GM12878 (cell line): Measurements from ENCODE around the gene ARHGEF1. TPM values are rescaled to one million over a fixed set of nuclear protein-coding genes. Genes with fewer than 3 reads are reported as not detected.

Source experiments
- ATAC-seq: fragments of 200-7000 bp; cut with Tn5 transposase; 3 replicates; pipeline ENCODE4 v1.9.1; 2020; ENCODE audit warnings: mild to moderate bottlenecking, moderate library complexity
- BruUV-seq: library from RNA; stranded (reverse); fragments of 400-500 nt; replicated peaks from 2 replicates; lab custom pipeline; 2021; lab: Mats Ljungman, UMichigan
- CTCF ChIA-PET: fragments of 300-600 bp; sonication (Branson Sonifier 250); formaldehyde crosslinking; extraction: SDS; loops from one replicate; lab custom pipeline; 2021; ENCODE audit warnings: inconsistent platforms; lab: Yijun Ruan, JAX
- POLR2A ChIA-PET: fragments of 350-600 bp; formaldehyde crosslinking; extraction: SDS; loops from one replicate; lab custom pipeline; 2021; ENCODE audit warnings: inconsistent platforms; lab: Charles Lee
- RAD21 ChIA-PET: fragments of 300-600 bp; sonication (Branson Sonifier 250); formaldehyde crosslinking; loops from one replicate; lab custom pipeline; 2023; ENCODE audit warnings: antibody characterized with exemption; ENCODE audit not compliant: unreplicated experiment; lab: Charles Lee
- SMC1A ChIA-PET: fragments of 300-600 bp; sonication (Branson Sonifier 250); formaldehyde crosslinking; loops from one replicate; lab custom pipeline; 2023; ENCODE audit not compliant: unreplicated experiment, uncharacterized antibody; lab: Charles Lee
- DNase-seq: peaks from one replicate; pipeline ENCODE4 v3.0.0-alpha.2; 2011; ENCODE audit warnings: low read depth, low spot score
- FAIRE-seq: peaks from 3 replicates; lab custom pipeline; 2011; peaks lifted over from hg19 to GRCh38; lab: Jason Lieb, UNC
- H2AFZ ChIP-seq: 2 replicates; pipeline ENCODE4 v1.6.0; 2011; ENCODE audit warnings: low read depth, low read length, control low read depth; ENCODE audit not compliant: control insufficient read depth
- H3K27ac ChIP-seq: 2 replicates; pipeline ENCODE4 v1.5.1; 2011; ENCODE audit warnings: control low read depth; ENCODE audit not compliant: control insufficient read depth, insufficient read depth
- H3K27me3 ChIP-seq, 2 experiments: replicated peaks in 1 of 2; 2 replicates each; pipeline versions ENCODE4 v1.6.0 to v1.6.1; 2011; ENCODE audit warnings: low read length in 1 of 2; ENCODE audit not compliant: control insufficient read depth in 2 of 2, insufficient read depth in 2 of 2
- H3K36me3 ChIP-seq, 2 experiments: 2 replicates each; pipeline ENCODE4 v1.5.1; 2011; ENCODE audit warnings: low read length in 1 of 2; ENCODE audit not compliant: control insufficient read depth in 2 of 2, insufficient read depth in 2 of 2
- H3K4me1 ChIP-seq: 2 replicates; pipeline ENCODE4 v1.6.1; 2011; ENCODE audit warnings: mild to moderate bottlenecking, low read length, moderate library complexity, mixed read lengths; ENCODE audit not compliant: control insufficient read depth, insufficient read depth
- H3K4me2 ChIP-seq: 2 replicates; pipeline ENCODE4 v1.6.0; 2011; ENCODE audit warnings: control low read depth; ENCODE audit not compliant: control insufficient read depth, insufficient read depth
- H3K4me3 ChIP-seq: fragments of 200-600 bp; sonication (generic); 2 replicates; pipeline ENCODE4 v1.5.1; 2016
- H3K79me2 ChIP-seq: 2 replicates; pipeline ENCODE4 v1.6.0; 2011; ENCODE audit warnings: low read length; ENCODE audit not compliant: control insufficient read depth, insufficient read depth
- H3K9ac ChIP-seq: 2 replicates; pipeline ENCODE4 v1.8.0; 2011; ENCODE audit warnings: low read length, control low read depth, mixed read lengths; ENCODE audit not compliant: control insufficient read depth, insufficient read depth
- H3K9me3 ChIP-seq: replicated peaks from 3 replicates; pipeline ENCODE4 v1.5.1; 2011; ENCODE audit warnings: mild to moderate bottlenecking, low read length; ENCODE audit not compliant: control insufficient read depth, insufficient read depth
- H4K20me1 ChIP-seq: 2 replicates; pipeline ENCODE4 v1.6.0; 2011; ENCODE audit not compliant: control insufficient read depth, insufficient read depth
- CBX5 ChIP-seq: sonication (generic); IDR thresholded peaks from 2 replicates; pipeline ENCODE4 v1.6.1; 2016; ENCODE audit warnings: low read depth, moderate library complexity, mild to moderate bottlenecking, inconsistent platforms
- CUX1 ChIP-seq: IDR thresholded peaks from 2 replicates; pipeline ENCODE4 v1.6.1; 2012; ENCODE audit warnings: improper control_type of control experiment, low read depth, low read length; ENCODE audit not compliant: insufficient replicate concordance
- MEF2A ChIP-seq: IDR thresholded peaks from 2 replicates; pipeline ENCODE4 v1.6.1; 2011; ENCODE audit warnings: low read depth, mild to moderate bottlenecking, low read length, moderate library complexity; ENCODE audit not compliant: insufficient read depth
- SUPT20H ChIP-seq: IDR thresholded peaks from 2 replicates; pipeline ENCODE4 v1.6.1; 2011; ENCODE audit warnings: low read depth, mild to moderate bottlenecking, low read length, moderate library complexity, borderline replicate concordance; ENCODE audit not compliant: control insufficient read depth
- ZBTB11 ChIP-seq: fragments of 450-650 bp; formaldehyde crosslinking; IDR thresholded peaks from 2 replicates; pipeline ENCODE4 v1.5.0; 2022; ENCODE audit warnings: mild to moderate bottlenecking, missing genetic modification characterization
- WGBS: methylation state at CpG from one replicate; pipeline ENCODE4 v1.1.6; 2016; ENCODE audit warnings: low lambda C conversion rate; ENCODE audit not compliant: insufficient replicate concordance, insufficient coverage; ENCODE audit errors: missing lambda C conversion rate; 5-methylcytosine and 5-hydroxymethylcytosine counted together
- in situ Hi-C: fragments of 300-500 bp; cut with MboI; formaldehyde crosslinking; loops from 9 replicates; pipeline ENCODE4 v1.14.3; 2018; ENCODE audit warnings: mixed read lengths
- intact Hi-C: fragments of 100-400 bp; cut with micrococcal nuclease; formaldehyde crosslinking; loops from one replicate; pipeline ENCODE4 v1.14.2; 2022; ENCODE audit not compliant: unreplicated experiment
- polyA plus RNA-seq, 11 experiments: library from polyadenylated mRNA; depleted of rRNA in 4 of 11; unstranded in 6 of 11; stranded (reverse) in 5 of 11; fragments of >200 nt; fragmentation: Nextera tagmentation in 4 of 11; fragmentation: Illumina TruSeq in 1 of 11; extraction: Ambion mirVana in 4 of 11; extraction: Trizol in 1 of 11; gene quantifications; 1 replicate in 1 of 11; 2 replicates in 10 of 11; pipeline versions ENCODE4 v1.2.1 to v1.2.3, GENCODE V29; 2011 to 2016; ENCODE audit warnings: inconsistent platforms in 2 of 11, missing spikeins in 2 of 11, low read depth in 1 of 11
- total RNA-seq, 4 experiments: library from RNA; depleted of rRNA in 3 of 4; stranded (reverse); fragments of >200 nt in 3 of 4; fragmentation: Illumina TruSeq in 1 of 4; extraction: Trizol in 1 of 4; gene quantifications; 2 replicates each; pipeline versions ENCODE4 v1.2.1 to v1.2.3, GENCODE V29; 2013 to 2021

Gene ARHGEF1
- total and polyA plus RNA-seq, 10 of the 15 experiments (the other 5 are each of a cell fraction or from before 2014, with no cell fraction given): 1.2 to 207 (median 53.9) TPM

GRCh38 chr19:41883463-41883820 lies 458 bp downstream of the ARHGEF1 start (continued):
- TF ChIP-seq ZBTB11: no peak
- no peak for TF ChIP-seq SUPT20H

GRCh38 chr19:41883821-41884733 lies 1.1 kb downstream of the ARHGEF1 start:
- BruUV-seq: no TSS peak
- peak; percentile 68; the same call in 1 of the 2 replicates for TF ChIP-seq MEF2A
- no peak for TF ChIP-seq CUX1
- TF ChIP-seq CBX5: 0 out of 2 replicates have a peak, but pooled peaks have one; percentile 24

More at GRCh38 chr19:41883821-41884733, 1.1 kb downstream of the ARHGEF1 start:
- peak; percentile 86 for DNase-seq
- intact Hi-C loops (loop anchor here (2.0 kb wide), 1 partner anchor 61 kb away; no protein-coding TSS in a partner anchor), in situ Hi-C loops (no loop called here)
- Histone ChIP-seq H3K4me3 (peak overlapping the region; percentile 89), H3K9ac (peak overlapping the region; percentile 73), H2AFZ (peak overlapping the region; percentile 21), H3K36me3 (peaks cover 7 to 10% of the 10 kb centered on the region in 2 experiments; a peak in 3 of 4 replicates), H3K4me2 (peak overlapping the region; percentile 90), H3K27me3 (no peaks in the 10 kb centered on the region), H4K20me1 (no peaks in the 10 kb centered on the region), H3K27ac (peak overlapping the region; percentile 87), H3K9me3 (no peaks in the 10 kb centered on the region), H3K79me2 (peaks cover 67% of the 10 kb centered on the region), H3K4me1 (peaks cover 30% of the 10 kb centered on the region)
- ChIA-PET POLR2A (interaction anchor here (0.7 to 6.9 kb wide), 5 partner anchors 12 to 61 kb away, joined by 3 to 90 read pairs (median 8); partner anchors contain the start of gene RPS19), CTCF (interaction anchor here (1.2 to 10.8 kb wide), 5 partner anchors 10 to 61 kb away, joined by 3 to 136 read pairs (median 15); partner anchors contain the start of genes CD79A and RPS19), SMC1A (interaction anchor here (0.7 to 3.6 kb wide), 5 partner anchors 7 to 25 kb away, joined by 3 to 37 read pairs (median 5); partner anchors contain the start of genes CD79A and RPS19), RAD21 (interaction anchor here (3.7 to 7.1 kb wide), 2 partner anchors 10 to 61 kb away, joined by 28 to 120 read pairs; partner anchors contain the start of gene CD79A)
- FAIRE-seq: peak; percentile 78
- under 1% methylated on average over 53 of the region's 66 CpGs for WGBS
- ATAC-seq: peak; percentile 87
